Caco-2 (cell line): Measurements from ENCODE around the gene ERBB3. TPM values are rescaled to one million over a fixed set of nuclear protein-coding genes. Genes with fewer than 3 reads are reported as not detected.

Experiments
- BruUV-seq: library from RNA; stranded (reverse); fragments of 400-500 nt; replicated peaks from 2 replicates; lab custom pipeline; 2021; lab: Mats Ljungman, UMichigan
- CTCF ChIA-PET: fragments of 300-600 bp; sonication (Branson Sonifier 250); formaldehyde crosslinking; loops from one replicate; lab custom pipeline; 2022; ENCODE audit warnings: antibody characterized with exemption; lab: Charles Lee
- POLR2A ChIA-PET: fragments of 300-600 bp; sonication (Branson Sonifier 250); formaldehyde crosslinking; loops from one replicate; lab custom pipeline; 2022; ENCODE audit warnings: antibody characterized with exemption; lab: Charles Lee
- DNase-seq, 2 experiments: peaks; one replicate each; pipeline versions ENCODE4 v3.0.0 to v3.0.0-alpha.2; 2020 to 2022
- H3K27me3 ChIP-seq: replicated peaks from 2 replicates; pipeline ENCODE4 v1.6.0; 2011; ENCODE audit warnings: low read length; ENCODE audit not compliant: control insufficient read depth, insufficient read depth
- H3K36me3 ChIP-seq: 2 replicates; pipeline ENCODE4 v1.5.1; 2011; ENCODE audit warnings: low read length; ENCODE audit not compliant: control insufficient read depth, insufficient read depth
- H3K4me1 ChIP-seq: fragments of 250-450 bp; sonication (Bioruptor Pico); 2 replicates; pipeline ENCODE4 v1.5.1; 2020; ENCODE audit warnings: mild to moderate bottlenecking
- H3K4me3 ChIP-seq: 2 replicates; pipeline ENCODE4 v1.5.1; 2011; ENCODE audit warnings: low read depth, mild to moderate bottlenecking, control low read depth, low read length
- H3K9me3 ChIP-seq: fragments of 250-450 bp; sonication (Bioruptor Pico); 2 replicates; pipeline ENCODE4 v1.5.1; 2020; ENCODE audit warnings: mild to moderate bottlenecking, moderate library complexity
- H3K27ac Mint-ChIP-seq: one replicate; pipeline ENCODE4 v1.8.0; 2022; ENCODE audit warnings: mixed read lengths; ENCODE audit not compliant: unreplicated experiment
- H3K27me3 Mint-ChIP-seq: one replicate; pipeline ENCODE4 v1.8.0; 2022; ENCODE audit warnings: mixed read lengths; ENCODE audit not compliant: insufficient read depth, unreplicated experiment
- H3K36me3 Mint-ChIP-seq: one replicate; pipeline ENCODE4 v1.8.0; 2022; ENCODE audit warnings: mild to moderate bottlenecking, mixed read lengths; ENCODE audit not compliant: insufficient read depth, unreplicated experiment
- H3K4me1 Mint-ChIP-seq: one replicate; pipeline ENCODE4 v1.8.0; 2022; ENCODE audit warnings: low read depth, mixed read lengths; ENCODE audit not compliant: unreplicated experiment
- H3K4me3 Mint-ChIP-seq: one replicate; pipeline ENCODE4 v1.8.0; 2022; ENCODE audit warnings: mild to moderate bottlenecking, moderate library complexity, mixed read lengths; ENCODE audit not compliant: unreplicated experiment
- H3K9me3 Mint-ChIP-seq: one replicate; pipeline ENCODE4 v1.8.0; 2022; ENCODE audit warnings: mixed read lengths; ENCODE audit not compliant: unreplicated experiment
- CTCF ChIP-seq, 2 experiments: fragments of 200-600 bp in 1 of 2; IDR thresholded peaks; 1 replicate in 1 of 2; 2 replicates in 1 of 2; pipeline versions ENCODE4 v1.5.1 to v1.8.0; 2011 to 2022; ENCODE audit warnings: antibody characterized with exemption in 1 of 2, control low read depth in 1 of 2, inconsistent platforms in 1 of 2, low read depth in 1 of 2, low read length in 1 of 2, mild to moderate bottlenecking in 1 of 2, moderate library complexity in 1 of 2; ENCODE audit not compliant: insufficient read depth in 1 of 2, severe bottlenecking in 1 of 2, unreplicated experiment in 1 of 2
- intact Hi-C: fragments of 100-400 bp; cut with micrococcal nuclease; formaldehyde crosslinking; loops from one replicate; pipeline ENCODE4 v1.10.0; 2022; ENCODE audit not compliant: unreplicated experiment
- total RNA-seq: library from RNA; stranded (reverse); gene quantifications from 2 replicates; pipeline ENCODE4 v1.2.3, GENCODE V29; 2022

Gene ERBB3
- total RNA-seq, 1 experiment from 2014 or later: 109 TPM

DNA sequence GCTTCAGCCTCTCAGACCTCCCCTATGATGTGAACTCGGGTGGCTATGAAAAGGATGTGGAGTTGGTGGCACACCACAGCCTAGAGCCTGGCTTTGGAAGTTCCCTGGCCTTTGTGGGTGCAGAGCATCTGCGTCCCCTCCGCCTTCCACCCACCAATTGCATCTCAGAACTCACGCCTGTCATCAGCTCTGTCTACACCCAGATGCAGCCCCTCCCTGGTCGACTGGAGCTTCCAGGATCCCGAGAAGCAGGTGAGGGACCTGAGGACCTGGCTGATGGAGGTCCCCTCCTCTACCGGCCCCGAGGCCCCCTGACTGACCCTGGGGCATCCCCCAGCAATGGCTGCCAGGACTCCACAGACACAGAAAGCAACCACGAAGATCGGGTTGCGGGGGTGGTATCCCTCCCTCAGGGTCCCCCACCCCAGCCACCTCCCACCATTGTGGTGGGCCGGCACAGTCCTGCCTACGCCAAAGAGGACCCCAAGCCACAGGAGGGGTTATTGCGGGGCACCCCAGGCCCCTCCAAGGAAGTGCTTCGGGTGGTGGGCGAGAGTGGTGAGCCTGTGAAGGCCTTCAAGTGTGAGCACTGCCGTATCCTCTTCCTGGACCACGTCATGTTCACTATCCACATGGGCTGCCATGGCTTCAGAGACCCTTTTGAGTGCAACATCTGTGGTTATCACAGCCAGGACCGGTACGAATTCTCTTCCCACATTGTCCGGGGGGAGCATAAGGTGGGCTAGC lies 45.2 kb upstream of the ERBB3 start:
- ChIA-PET POLR2A (no interaction called here), CTCF (interaction anchor here (1.7 kb wide), 1 partner anchor 39 kb away, joined by 6 read pairs; no protein-coding TSS in a partner anchor)
- Mint-ChIP-seq H3K4me3 (no peak overlapping the region), H3K4me1 (peaks cover 10% of the 10 kb centered on the region), H3K9me3 (no peaks in the 10 kb centered on the region), H3K27ac (no peak overlapping the region), H3K36me3 (peaks cover 26% of the 10 kb centered on the region), H3K27me3 (no peaks in the 10 kb centered on the region)
- no peaks in the 10 kb centered on the region for H3K27me3 ChIP-seq
- H3K4me1 ChIP-seq: peaks cover 2% of the 10 kb centered on the region; the same call in 1 of the 2 replicates
- BruUV-seq: no TSS peak
- H3K9me3 ChIP-seq: no peaks in the 10 kb centered on the region
- DNase-seq: no peak
- no peak overlapping the region for H3K4me3 ChIP-seq
- peaks cover 4% of the 10 kb centered on the region for H3K36me3 ChIP-seq
- no peak for TF ChIP-seq CTCF (IDR thresholded peaks at IDR 0.05; ENCODE audit: insufficient read depth in 1 of 2, low read depth in 1 of 2, low read length in 1 of 2, severe bottlenecking in 1 of 2, unreplicated experiment in 1 of 2)
- intact Hi-C loops: no loop called here

DNA sequence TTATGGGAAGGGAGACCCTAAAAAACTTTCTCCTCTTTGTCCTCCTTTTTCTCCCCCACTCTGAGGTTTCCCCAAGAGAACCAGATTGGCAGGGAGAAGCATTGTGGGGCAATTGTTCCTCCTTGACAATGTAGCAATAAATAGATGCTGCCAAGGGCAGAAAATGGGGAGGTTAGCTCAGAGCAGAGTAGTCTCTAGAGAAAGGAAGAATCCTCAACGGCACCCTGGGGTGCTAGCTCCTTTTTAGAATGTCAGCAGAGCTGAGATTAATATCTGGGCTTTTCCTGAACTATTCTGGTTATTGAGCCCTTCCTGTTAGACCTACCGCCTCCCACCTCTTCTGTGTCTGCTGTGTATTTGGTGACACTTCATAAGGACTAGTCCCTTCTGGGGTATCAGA lies 42.8 kb upstream of the ERBB3 start:
- intact Hi-C loops: no loop called here

More for the DNA sequence above, 42.8 kb upstream of the ERBB3 start:
- H3K9me3 ChIP-seq: no peaks in the 10 kb centered on the region
- Mint-ChIP-seq H3K4me1 (peaks cover 7% of the 10 kb centered on the region), H3K27me3 (no peaks in the 10 kb centered on the region), H3K36me3 (peaks cover 31% of the 10 kb centered on the region), H3K9me3 (no peaks in the 10 kb centered on the region), H3K27ac (no peak overlapping the region), H3K4me3 (no peak overlapping the region)
- no peak for DNase-seq
- TF ChIP-seq CTCF (IDR thresholded peaks at IDR 0.05; ENCODE audit: insufficient read depth in 1 of 2, low read depth in 1 of 2, low read length in 1 of 2, severe bottlenecking in 1 of 2, unreplicated experiment in 1 of 2): no peak
- peaks cover 4% of the 10 kb centered on the region for H3K36me3 ChIP-seq
- no peaks in the 10 kb centered on the region for H3K27me3 ChIP-seq
- H3K4me1 ChIP-seq: peaks cover 7% of the 10 kb centered on the region
- H3K4me3 ChIP-seq: no peak overlapping the region
- POLR2A ChIA-PET: no interaction called here
- BruUV-seq: no TSS peak
- CTCF ChIA-PET: interaction anchor here (0.6 kb wide), 1 partner anchor 14 kb away, joined by 6 read pairs; no protein-coding TSS in a partner anchor
